Kidney glomerular epithelial cell (primary cell): Measurements from ENCODE around the gene PRM2.

Experiments used
- DNase-seq: peaks from one replicate; lab custom pipeline; 2025; lab: John Stamatoyannopoulos, UW

Gene PRM2

DNA sequence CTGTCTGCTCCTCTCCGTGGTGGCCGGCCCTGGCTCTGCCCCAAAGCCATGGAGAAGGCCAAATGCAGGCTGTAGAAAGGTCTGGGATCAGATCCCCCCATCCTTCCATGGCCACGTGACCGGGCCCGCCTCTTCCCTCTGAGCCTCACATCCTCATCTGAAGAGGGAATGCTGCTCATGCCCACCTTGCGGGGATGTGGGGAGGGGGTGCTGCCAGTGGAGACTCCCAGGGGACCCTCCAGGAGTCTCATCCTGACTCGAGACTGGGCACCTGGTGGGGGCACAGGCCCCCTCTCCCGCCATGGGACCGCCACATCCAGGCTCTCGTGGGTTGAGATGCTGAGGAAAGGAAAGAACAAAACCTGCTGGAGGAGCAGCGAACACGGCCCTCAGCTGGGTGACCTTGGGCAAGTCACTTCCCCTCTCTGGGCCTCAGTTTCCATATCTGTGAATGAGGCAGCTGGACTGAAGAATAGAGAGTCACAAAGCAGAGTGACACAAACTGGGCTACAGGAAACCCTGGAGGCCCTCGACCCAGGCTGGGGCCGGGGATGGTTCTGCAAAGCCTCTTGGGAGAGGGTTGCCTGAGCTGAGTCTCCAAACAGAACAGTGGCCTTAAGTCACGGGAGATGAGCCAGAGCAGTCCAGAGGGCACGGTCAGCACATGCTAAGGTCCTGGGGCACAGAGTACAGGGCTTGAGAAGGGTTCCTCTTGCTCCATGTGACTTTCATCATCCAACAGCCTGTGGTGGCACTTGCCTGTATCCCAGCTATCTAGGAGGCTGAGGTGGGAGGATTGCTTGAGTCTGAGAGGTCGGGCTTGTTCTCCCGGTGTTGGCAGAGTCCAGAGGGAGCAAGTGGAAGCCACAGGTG is 50.4 kb downstream of the PRM2 start:
- no peak for DNase-seq
